H9 (cell line): ENCODE measurements around the gene RIPPLY3. TPM values are rescaled to one million over a fixed set of nuclear protein-coding genes. Genes with fewer than 3 reads are reported as not detected.

Experiments
- DNase-seq: peaks from one replicate; pipeline ENCODE4 v3.0.0-alpha.2; 2017
- H2AFZ ChIP-seq: one replicate; pipeline ENCODE4 v1.6.1; 2013; ENCODE audit warnings: mild to moderate bottlenecking, low read length, control low read depth, moderate library complexity
- H2AK5ac ChIP-seq: 2 replicates; pipeline ENCODE4 v1.6.1; 2013; ENCODE audit warnings: low read length, control low read depth, mixed read lengths; ENCODE audit not compliant: insufficient read length
- H2BK120ac ChIP-seq: one replicate; pipeline ENCODE4 v1.6.1; 2013; ENCODE audit warnings: low read depth, mild to moderate bottlenecking, low read length, control low read depth, inconsistent platforms; ENCODE audit not compliant: poor library complexity, severe bottlenecking
- H2BK12ac ChIP-seq: 2 replicates; pipeline ENCODE4 v1.6.1; 2013; ENCODE audit warnings: low read length, control low read depth, mixed read lengths, low read depth; ENCODE audit not compliant: insufficient read length
- H2BK15ac ChIP-seq: 2 replicates; pipeline ENCODE4 v1.6.1; 2013; ENCODE audit warnings: low read depth, low read length, control low read depth
- H2BK20ac ChIP-seq: one replicate; pipeline ENCODE4 v1.6.1; 2013; ENCODE audit warnings: low read depth, mild to moderate bottlenecking, low read length, control low read depth, inconsistent platforms; ENCODE audit not compliant: poor library complexity, severe bottlenecking
- H2BK5ac ChIP-seq: 2 replicates; pipeline ENCODE4 v1.6.1; 2013; ENCODE audit warnings: low read length, control low read depth, mixed read lengths; ENCODE audit not compliant: insufficient read length
- H3K14ac ChIP-seq: 2 replicates; pipeline ENCODE4 v1.6.1; 2013; ENCODE audit warnings: low read length, control low read depth; ENCODE audit not compliant: insufficient read depth
- H3K18ac ChIP-seq: 2 replicates; pipeline ENCODE4 v1.6.1; 2013; ENCODE audit warnings: low read depth, mild to moderate bottlenecking, mixed read lengths, low read length, control low read depth; ENCODE audit not compliant: insufficient read length
- H3K23ac ChIP-seq: 2 replicates; pipeline ENCODE4 v1.6.1; 2013; ENCODE audit warnings: low read length, control low read depth, mixed read lengths, low read depth; ENCODE audit not compliant: insufficient read length
- H3K23me2 ChIP-seq: 2 replicates; pipeline ENCODE4 v1.6.1; 2013; ENCODE audit warnings: low read depth, mild to moderate bottlenecking, mixed read lengths, low read length, control low read depth; ENCODE audit not compliant: insufficient read length, poor library complexity, severe bottlenecking
- H3K27ac ChIP-seq: 2 replicates; pipeline ENCODE4 v1.5.1; 2013; ENCODE audit warnings: low read length, control low read depth, mixed read lengths, low read depth; ENCODE audit not compliant: insufficient read length
- H3K27me3 ChIP-seq: 2 replicates; pipeline ENCODE4 v1.6.1; 2013; ENCODE audit warnings: low read length, control low read depth, inconsistent platforms; ENCODE audit not compliant: insufficient read depth
- H3K4ac ChIP-seq: 2 replicates; pipeline ENCODE4 v1.6.1; 2013; ENCODE audit warnings: low read depth, mild to moderate bottlenecking, control low read depth, inconsistent platforms, low read length, moderate library complexity
- H3K4me1 ChIP-seq: 2 replicates; pipeline ENCODE4 v1.6.1; 2013; ENCODE audit warnings: low read length, control low read depth, inconsistent platforms; ENCODE audit not compliant: insufficient read depth
- H3K4me2 ChIP-seq: 2 replicates; pipeline ENCODE4 v1.6.1; 2013; ENCODE audit warnings: low read length, control low read depth, mixed read lengths; ENCODE audit not compliant: insufficient read length, insufficient read depth
- H3K56ac ChIP-seq: 2 replicates; pipeline ENCODE4 v1.6.1; 2013; ENCODE audit warnings: low read depth, mild to moderate bottlenecking, mixed read lengths, low read length, control low read depth; ENCODE audit not compliant: insufficient read length
- H3K79me1 ChIP-seq: 2 replicates; pipeline ENCODE4 v1.6.1; 2013; ENCODE audit warnings: low read depth, mild to moderate bottlenecking, moderate library complexity, low read length, control low read depth, inconsistent platforms; ENCODE audit not compliant: insufficient read depth, poor library complexity, severe bottlenecking
- H3K79me2 ChIP-seq: 2 replicates; pipeline ENCODE4 v1.6.1; 2013; ENCODE audit warnings: low read length, control low read depth, inconsistent platforms; ENCODE audit not compliant: insufficient read depth
- H3K9ac ChIP-seq: 2 replicates; pipeline ENCODE4 v1.6.1; 2013; ENCODE audit warnings: low read length, control low read depth, mixed read lengths; ENCODE audit not compliant: insufficient read length; ENCODE audit errors: extremely low read depth
- H3K9me3 ChIP-seq: one replicate; pipeline ENCODE4 v1.6.1; 2013; ENCODE audit warnings: low read depth, low read length, inconsistent platforms; ENCODE audit not compliant: control insufficient read depth
- H3T11ph ChIP-seq: one replicate; pipeline ENCODE4 v1.6.1; 2013; ENCODE audit warnings: mild to moderate bottlenecking, low read length, control low read depth, inconsistent platforms
- H4K20me1 ChIP-seq: one replicate; pipeline ENCODE4 v1.6.1; 2013; ENCODE audit not compliant: control insufficient read depth, insufficient read length, insufficient read depth
- H4K5ac ChIP-seq: 2 replicates; pipeline ENCODE4 v1.6.1; 2013; ENCODE audit warnings: low read depth, mild to moderate bottlenecking, mixed read lengths, low read length, control low read depth; ENCODE audit not compliant: insufficient read length
- H4K8ac ChIP-seq: replicated peaks from 2 replicates; pipeline ENCODE4 v1.6.1; 2013; ENCODE audit warnings: low read length, control low read depth, mixed read lengths, low read depth; ENCODE audit not compliant: insufficient read length
- H4K91ac ChIP-seq: 2 replicates; pipeline ENCODE4 v1.6.1; 2013; ENCODE audit warnings: low read depth, mild to moderate bottlenecking, moderate library complexity, mixed read lengths, low read length, control low read depth; ENCODE audit not compliant: insufficient read length
- H3K27ac Mint-ChIP-seq, 3 experiments: 2 replicates in 2 of 3; 3 replicates in 1 of 3; pipeline ENCODE4 v1.8.0; 2020 to 2021; ENCODE audit warnings: mixed read lengths in 3 of 3, mild to moderate bottlenecking in 1 of 3, moderate library complexity in 1 of 3
- H3K27me3 Mint-ChIP-seq: 2 replicates; pipeline ENCODE4 v1.8.0; 2021; ENCODE audit warnings: low read depth, mild to moderate bottlenecking, moderate library complexity, mixed read lengths
- H3K36me3 Mint-ChIP-seq, 3 experiments: 2 replicates in 2 of 3; 3 replicates in 1 of 3; pipeline ENCODE4 v1.8.0; 2020 to 2021; ENCODE audit warnings: low read depth in 3 of 3, mixed read lengths in 3 of 3; ENCODE audit not compliant: insufficient read depth in 1 of 3
- H3K4me1 Mint-ChIP-seq, 2 experiments: 2 replicates each; pipeline ENCODE4 v1.8.0; 2020; ENCODE audit warnings: mixed read lengths in 2 of 2
- H3K4me3 Mint-ChIP-seq, 2 experiments: 2 replicates in 1 of 2; 3 replicates in 1 of 2; pipeline ENCODE4 v1.8.0; 2020 to 2021; ENCODE audit warnings: mild to moderate bottlenecking in 2 of 2, mixed read lengths in 2 of 2, moderate library complexity in 1 of 2
- H3K9me3 Mint-ChIP-seq, 2 experiments: 2 replicates in 1 of 2; 3 replicates in 1 of 2; pipeline ENCODE4 v1.8.0; 2020; ENCODE audit warnings: mild to moderate bottlenecking in 2 of 2, mixed read lengths in 2 of 2, moderate library complexity in 1 of 2
- CTCF ChIP-seq: fragments of 200-600 bp; sonication (generic); conservative IDR thresholded peaks from 3 replicates; pipeline ENCODE4 v1.8.0; 2021; ENCODE audit warnings: antibody characterized with exemption, mild to moderate bottlenecking
- WGBS: extraction: QIAGEN DNeasy Blood & Tissue Kit; methylation state at CpG from one replicate; pipeline ENCODE4 v1.1.7; 2013; ENCODE audit warnings: missing lambda C conversion rate, low lambda C conversion rate, mixed read lengths; ENCODE audit not compliant: insufficient read length; ENCODE audit errors: extremely low coverage; 5-methylcytosine and 5-hydroxymethylcytosine counted together
- total RNA-seq: library from RNA; stranded (reverse); gene quantifications from 2 replicates; pipeline ENCODE4 v1.2.1, GENCODE V29; 2021

The RIPPLY3 gene
- total RNA-seq, 1 experiment from 2014 or later, result 1.9 TPM

DNA sequence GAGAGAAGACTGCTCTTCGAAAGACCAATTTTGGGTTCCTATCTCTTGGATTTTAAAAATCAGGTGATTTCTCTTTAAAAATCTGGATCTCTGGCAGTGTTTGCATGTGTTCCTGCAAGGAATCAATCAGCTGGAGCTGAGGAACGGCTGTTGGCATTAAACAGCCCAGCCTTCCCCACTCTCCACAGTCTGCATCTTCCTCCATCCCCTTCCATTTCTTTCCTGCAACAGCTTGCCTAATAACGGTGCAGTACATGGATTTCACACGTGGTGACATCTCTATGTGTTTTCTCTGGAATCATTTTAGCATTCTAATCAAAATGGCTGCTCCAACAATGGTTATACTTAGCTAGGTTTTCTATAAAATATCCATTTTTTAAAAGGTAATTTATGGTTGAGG, 20.0 kb downstream of the RIPPLY3 start:
- no peaks in the 10 kb centered on the region for H4K20me1 ChIP-seq
- H3K36me3 Mint-ChIP-seq, result no peaks in the 10 kb centered on the region
- H2BK12ac ChIP-seq, result no peak overlapping the region
- no peak overlapping the region for H3K9ac ChIP-seq
- H2BK15ac ChIP-seq, result no peak overlapping the region
- peaks cover 31% of the 10 kb centered on the region for H3K27me3 Mint-ChIP-seq
- peak overlapping the region in 1 of 3 experiments; percentile 53; a peak in 1 of 7 replicates for H3K27ac Mint-ChIP-seq
- no peak overlapping the region for H3K4me2 ChIP-seq
- H2AK5ac ChIP-seq, result no peak overlapping the region
- WGBS, result no CpG with 5 or more reads among the region's 4 CpGs
- no peak overlapping the region for H3T11ph ChIP-seq
- no peak overlapping the region for H3K56ac ChIP-seq
- H3K18ac ChIP-seq, result no peak overlapping the region
- no peak overlapping the region for H2AFZ ChIP-seq
- no peak overlapping the region for H3K14ac ChIP-seq
- no peak overlapping the region for H2BK5ac ChIP-seq
- H2BK20ac ChIP-seq, result no peak overlapping the region
- no peaks in the 10 kb centered on the region for H3K79me1 ChIP-seq
- no peak overlapping the region for H2BK120ac ChIP-seq
- no peaks in the 10 kb centered on the region for H3K23me2 ChIP-seq
- no peak overlapping the region for H3K4me3 Mint-ChIP-seq
- DNase-seq, result no peak
- 0 out of 5 replicates have a peak, but pooled peaks cover 0 to 3% of the 10 kb centered on the region in 2 experiments for H3K9me3 Mint-ChIP-seq
- H3K4me1 ChIP-seq, result no peaks in the 10 kb centered on the region; the same call in 1 of the 2 replicates
- no peak overlapping the region for H4K8ac ChIP-seq
- no peaks in the 10 kb centered on the region for H3K9me3 ChIP-seq
- H3K79me2 ChIP-seq, result no peaks in the 10 kb centered on the region
- no peak overlapping the region for H3K27ac ChIP-seq
- H3K27me3 ChIP-seq, result no peaks in the 10 kb centered on the region; the same call in 1 of the 2 replicates
- no peak overlapping the region for H3K23ac ChIP-seq
- H3K4ac ChIP-seq, result no peak overlapping the region
- peaks cover 4 to 5% of the 10 kb centered on the region in 2 experiments for H3K4me1 Mint-ChIP-seq
- no peak for TF ChIP-seq CTCF
- no peak overlapping the region for H4K91ac ChIP-seq
- H4K5ac ChIP-seq, result no peak overlapping the region
